ENCODE results near the gene TBC1D1.

GRCh38 chr4:38123555-38123954, 232.7 kb downstream of the TBC1D1 start:
- TF ChIP-seq CTCF (conservative IDR thresholded peaks at IDR 0.05 in 1 of 2, IDR thresholded peaks at IDR 0.05 in 1 of 2; ENCODE audit: low read depth in 1 of 2, low read length in 2 of 2) (no peak), EZH2 (IDR thresholded peaks at IDR 0.05; ENCODE audit: low read length, missing control alignments) (no peak)
